IMR-90 (cell line): Measurements from ENCODE around the gene CALML3. TPM values are rescaled to one million over a fixed set of nuclear protein-coding genes. Genes with fewer than 3 reads are reported as not detected.

Experiments used
- ATAC-seq: fragments of 200-7000 bp; cut with Tn5 transposase; 2 replicates; pipeline ENCODE4 v1.9.1; 2020; ENCODE audit warnings: low read depth, mild to moderate bottlenecking, moderate library complexity
- BruUV-seq: library from RNA; stranded (reverse); fragments of 400-500 nt; replicated peaks from 2 replicates; lab custom pipeline; 2021; lab: Mats Ljungman, UMichigan
- CTCF ChIA-PET: fragments of 300-600 bp; formaldehyde crosslinking; extraction: SDS; loops from one replicate; lab custom pipeline; 2021; ENCODE audit warnings: antibody characterized with exemption; lab: Yijun Ruan, JAX
- POLR2A ChIA-PET: fragments of 300-600 bp; sonication (Branson Sonifier 250); formaldehyde crosslinking; loops from one replicate; lab custom pipeline; 2022; ENCODE audit warnings: antibody characterized with exemption; ENCODE audit not compliant: unreplicated experiment; lab: Charles Lee
- DNase-seq: peaks from one replicate; pipeline ENCODE4 v3.0.0; 2013
- H2AFZ ChIP-seq: replicated peaks from 2 replicates; pipeline ENCODE3; 2013; ENCODE audit warnings: low read length, mild to moderate bottlenecking; ENCODE audit not compliant: poor library complexity
- H2AK5ac ChIP-seq: 2 replicates; pipeline ENCODE4 v1.6.1; 2013; ENCODE audit warnings: low read depth, low read length, inconsistent platforms
- H2AK9ac ChIP-seq: replicated peaks from 2 replicates; pipeline ENCODE3; 2013; ENCODE audit warnings: mild to moderate bottlenecking, low read depth, low read length, moderate library complexity; ENCODE audit not compliant: poor library complexity
- H2BK120ac ChIP-seq: 2 replicates; pipeline ENCODE4 v1.6.1; 2013; ENCODE audit warnings: low read depth, low read length, inconsistent platforms
- H2BK15ac ChIP-seq: 3 replicates; pipeline ENCODE4 v1.6.1; 2013; ENCODE audit warnings: low read depth, low read length, inconsistent platforms
- H2BK20ac ChIP-seq: 2 replicates; pipeline ENCODE4 v1.6.1; 2013; ENCODE audit warnings: low read depth, mild to moderate bottlenecking, inconsistent platforms, low read length, moderate library complexity
- H2BK5ac ChIP-seq: 2 replicates; pipeline ENCODE4 v1.6.1; 2013; ENCODE audit warnings: mild to moderate bottlenecking, low read depth, low read length, inconsistent platforms; ENCODE audit not compliant: poor library complexity, severe bottlenecking
- H3K14ac ChIP-seq: replicated peaks from 2 replicates; pipeline ENCODE4 v1.6.1; 2013; ENCODE audit warnings: low read depth, low read length, inconsistent platforms
- H3K18ac ChIP-seq: 2 replicates; pipeline ENCODE4 v1.6.1; 2013; ENCODE audit warnings: low read depth, low read length, control low read depth
- H3K23ac ChIP-seq: 2 replicates; pipeline ENCODE4 v1.6.1; 2013; ENCODE audit warnings: low read depth, low read length, inconsistent platforms
- H3K27ac ChIP-seq: 2 replicates; pipeline ENCODE4 v1.5.1; 2013; ENCODE audit warnings: mild to moderate bottlenecking, control low read depth, low read length; ENCODE audit not compliant: insufficient read depth
- H3K27me3 ChIP-seq: 2 replicates; pipeline ENCODE4 v1.6.1; 2013; ENCODE audit warnings: low read length; ENCODE audit not compliant: control insufficient read depth, insufficient read depth
- H3K36me3 ChIP-seq: 2 replicates; pipeline ENCODE4 v1.6.1; 2013; ENCODE audit warnings: low read length, mixed read lengths; ENCODE audit not compliant: control insufficient read depth, insufficient read depth
- H3K4ac ChIP-seq: 2 replicates; pipeline ENCODE4 v1.6.1; 2013; ENCODE audit warnings: low read depth, low read length, inconsistent platforms
- H3K4me1 ChIP-seq: 2 replicates; pipeline ENCODE4 v1.6.1; 2013; ENCODE audit warnings: low read length, mixed read lengths; ENCODE audit not compliant: control insufficient read depth, insufficient read depth
- H3K4me2 ChIP-seq: 2 replicates; pipeline ENCODE4 v1.6.1; 2013; ENCODE audit warnings: low read depth, mild to moderate bottlenecking, control low read depth, low read length, moderate library complexity
- H3K4me3 ChIP-seq: 2 replicates; pipeline ENCODE4 v1.5.1; 2013; ENCODE audit warnings: low read depth, mild to moderate bottlenecking, control low read depth, low read length, moderate library complexity; ENCODE audit not compliant: insufficient read depth
- H3K56ac ChIP-seq: 2 replicates; pipeline ENCODE4 v1.6.1; 2013; ENCODE audit warnings: low read length, inconsistent platforms; ENCODE audit not compliant: insufficient read depth; ENCODE audit errors: extremely low read depth
- H3K79me1 ChIP-seq, 2 experiments: 2 replicates each; pipeline ENCODE4 v1.6.1; 2013; ENCODE audit warnings: low read length in 2 of 2, inconsistent platforms in 1 of 2, low read depth in 1 of 2
- H3K9ac ChIP-seq: 2 replicates; pipeline ENCODE4 v1.6.1; 2013; ENCODE audit warnings: low read depth, low read length, control low read depth
- H3K9me1 ChIP-seq: 2 replicates; pipeline ENCODE4 v1.6.1; 2013; ENCODE audit warnings: low read length, inconsistent platforms; ENCODE audit not compliant: insufficient read depth
- H3K9me3 ChIP-seq: 2 replicates; pipeline ENCODE4 v1.6.1; 2013; ENCODE audit warnings: low read length; ENCODE audit not compliant: control insufficient read depth, insufficient read depth
- H4K20me1 ChIP-seq: 2 replicates; pipeline ENCODE4 v1.6.1; 2013; ENCODE audit warnings: low read length, inconsistent platforms; ENCODE audit not compliant: insufficient read depth
- H4K5ac ChIP-seq: 2 replicates; pipeline ENCODE4 v1.6.1; 2013; ENCODE audit warnings: mild to moderate bottlenecking, low read depth, low read length, control low read depth
- H4K8ac ChIP-seq, 2 experiments: 2 replicates each; pipeline ENCODE4 v1.6.1; 2013; ENCODE audit warnings: low read depth in 2 of 2, low read length in 2 of 2, control low read depth in 1 of 2, inconsistent platforms in 1 of 2
- H4K91ac ChIP-seq: 2 replicates; pipeline ENCODE4 v1.6.1; 2013; ENCODE audit warnings: low read depth, low read length, inconsistent platforms; ENCODE audit not compliant: insufficient read depth
- CHD1 ChIP-seq: IDR thresholded peaks from 2 replicates; pipeline ENCODE4 v1.6.1; 2012; ENCODE audit warnings: low read depth, low read length, improper control_type of control experiment
- MAZ ChIP-seq: IDR thresholded peaks from 2 replicates; pipeline ENCODE4 v1.6.1; 2012; ENCODE audit warnings: low read depth, mild to moderate bottlenecking, low read length, improper control_type of control experiment, moderate library complexity, borderline replicate concordance
- RFX5 ChIP-seq: IDR thresholded peaks from 2 replicates; pipeline ENCODE4 v1.8.0; 2012; ENCODE audit warnings: low read depth, mild to moderate bottlenecking, low read length, moderate library complexity
- WGBS, 2 experiments: methylation state at CpG; one replicate each; pipeline versions ENCODE4 v1.1.5 to v1.1.7; 2013; ENCODE audit warnings: missing lambda C conversion rate in 2 of 2; ENCODE audit not compliant: insufficient read length in 1 of 2; ENCODE audit errors: extremely low coverage in 2 of 2; 5-methylcytosine and 5-hydroxymethylcytosine counted together
- dilution Hi-C: fragments of 300-500 bp; cut with HindIII; formaldehyde crosslinking; loops from one replicate; pipeline ENCODE4 v1.14.3; 2018; ENCODE audit warnings: low sequenced_read_pairs; ENCODE audit not compliant: unreplicated experiment
- in situ Hi-C: fragments of 300-500 bp; cut with MboI; formaldehyde crosslinking; loops from 3 replicates; pipeline ENCODE4 v1.14.3; 2019; ENCODE audit warnings: low sequenced_read_pairs, inconsistent platforms, mixed read lengths
- intact Hi-C: fragments of 100-400 bp; cut with micrococcal nuclease; formaldehyde crosslinking; loops from 2 replicates; pipeline ENCODE4 v1.10.0; 2022
- polyA plus RNA-seq, 3 experiments: library from polyadenylated mRNA; depleted of rRNA; stranded (reverse); fragments of >200 nt; gene quantifications; 2 replicates each; pipeline ENCODE4 v1.2.3, GENCODE V29; 2012; ENCODE audit warnings: low replicate concordance in 1 of 3
- total RNA-seq: library from RNA; depleted of rRNA; stranded (reverse); fragments of >200 nt; gene quantifications from 2 replicates; pipeline ENCODE4 v1.2.3, GENCODE V29; 2012
- TF ChIP-seq, protein P1 (sequence below): conservative IDR thresholded peaks from 2 replicates; pipeline ENCODE4 v1.5.1; 2012; ENCODE audit warnings: mild to moderate bottlenecking, low read depth, low read length, improper control_type of control experiment

Gene CALML3
- total and polyA plus RNA-seq, 2 of the 4 experiments (the other 2 are of a cell fraction) = not detected

DNA sequence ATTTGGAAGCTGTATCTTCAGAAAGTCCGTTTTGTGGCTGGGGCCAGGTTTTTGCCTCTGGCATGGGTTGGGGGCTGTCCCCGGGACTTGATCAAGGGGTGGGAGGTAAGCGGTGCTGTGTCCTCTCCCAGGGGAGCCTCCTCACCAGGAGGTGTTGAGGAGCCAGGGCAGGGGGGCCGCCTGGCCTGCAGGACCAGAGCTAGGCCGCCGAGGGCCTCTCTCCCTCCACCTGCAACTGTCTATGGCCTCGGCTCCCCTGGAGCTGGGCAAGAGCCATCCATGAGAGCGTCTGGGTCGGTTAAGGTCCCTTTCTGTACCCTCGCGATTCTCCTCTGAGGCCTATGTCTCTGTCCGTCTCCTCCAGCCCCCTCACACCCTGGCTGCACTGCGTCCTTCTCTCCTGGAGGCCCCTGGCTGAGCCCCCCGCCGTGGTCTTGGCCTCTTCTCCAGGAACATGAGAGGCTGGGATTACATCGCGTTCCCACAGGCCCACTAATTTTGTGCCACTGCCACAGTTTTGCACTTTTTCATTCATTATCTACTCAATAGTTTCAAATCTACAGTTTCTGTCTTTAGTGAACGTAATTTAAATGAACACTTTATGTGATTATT lies 46.0 kb upstream of the CALML3 start:
- no TSS peak for BruUV-seq
- no peak overlapping the region for H3K18ac ChIP-seq
- H2AK5ac ChIP-seq = no peak overlapping the region
- H2AK9ac ChIP-seq = no peak overlapping the region
- TF ChIP-seq RFX5 (no peak), MAZ (no peak), CHD1 (no peak)
- TF ChIP-seq, protein P1, sequence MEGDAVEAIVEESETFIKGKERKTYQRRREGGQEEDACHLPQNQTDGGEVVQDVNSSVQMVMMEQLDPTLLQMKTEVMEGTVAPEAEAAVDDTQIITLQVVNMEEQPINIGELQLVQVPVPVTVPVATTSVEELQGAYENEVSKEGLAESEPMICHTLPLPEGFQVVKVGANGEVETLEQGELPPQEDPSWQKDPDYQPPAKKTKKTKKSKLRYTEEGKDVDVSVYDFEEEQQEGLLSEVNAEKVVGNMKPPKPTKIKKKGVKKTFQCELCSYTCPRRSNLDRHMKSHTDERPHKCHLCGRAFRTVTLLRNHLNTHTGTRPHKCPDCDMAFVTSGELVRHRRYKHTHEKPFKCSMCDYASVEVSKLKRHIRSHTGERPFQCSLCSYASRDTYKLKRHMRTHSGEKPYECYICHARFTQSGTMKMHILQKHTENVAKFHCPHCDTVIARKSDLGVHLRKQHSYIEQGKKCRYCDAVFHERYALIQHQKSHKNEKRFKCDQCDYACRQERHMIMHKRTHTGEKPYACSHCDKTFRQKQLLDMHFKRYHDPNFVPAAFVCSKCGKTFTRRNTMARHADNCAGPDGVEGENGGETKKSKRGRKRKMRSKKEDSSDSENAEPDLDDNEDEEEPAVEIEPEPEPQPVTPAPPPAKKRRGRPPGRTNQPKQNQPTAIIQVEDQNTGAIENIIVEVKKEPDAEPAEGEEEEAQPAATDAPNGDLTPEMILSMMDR = no peak
- ATAC-seq (no peak), DNase-seq (no peak)
- dilution Hi-C loops = no loop called here
- no peaks in the 10 kb centered on the region for H3K27me3 ChIP-seq
- no peak overlapping the region for H3K4me2 ChIP-seq
- POLR2A ChIA-PET = no interaction called here
- no peaks in the 10 kb centered on the region for H4K20me1 ChIP-seq
- H4K91ac ChIP-seq = no peak overlapping the region
- H3K14ac ChIP-seq = no peak overlapping the region
- no peak overlapping the region for H3K27ac ChIP-seq
- H3K9me3 ChIP-seq = no peaks in the 10 kb centered on the region
- no peak overlapping the region for H2BK5ac ChIP-seq
- 86% methylated on average over 12 of the region's 18 CpGs; no CpG with 5 or more reads in 1 of the 2 experiments for WGBS, 2 experiments
- H3K79me1 ChIP-seq = no peaks in the 10 kb centered on the region
- no peaks in the 10 kb centered on the region for H3K9me1 ChIP-seq
- H3K4me3 ChIP-seq = no peak overlapping the region
- no peak overlapping the region for H2BK15ac ChIP-seq
- H2AFZ ChIP-seq = no peak overlapping the region
- no peak overlapping the region for H3K9ac ChIP-seq
- no peak overlapping the region for H4K5ac ChIP-seq
- H3K4ac ChIP-seq = no peak overlapping the region
- in situ Hi-C loops = no loop called here
- intact Hi-C loops = no loop called here
- H3K4me1 ChIP-seq = no peaks in the 10 kb centered on the region; the same call in 1 of the 2 replicates
- H4K8ac ChIP-seq = no peak overlapping the region
- CTCF ChIA-PET = no interaction called here
- no peak overlapping the region for H2BK120ac ChIP-seq
- no peak overlapping the region for H2BK20ac ChIP-seq
- H3K36me3 ChIP-seq = no peaks in the 10 kb centered on the region
- no peak overlapping the region for H3K23ac ChIP-seq
- H3K56ac ChIP-seq = no peak overlapping the region
